HEK293 (cell line): ENCODE measurements around the gene YEATS4.

Experiments used
- CTCF ChIA-PET: fragments of 350-600 bp; formaldehyde crosslinking; extraction: SDS; loops from one replicate; lab custom pipeline; 2021; ENCODE audit warnings: antibody characterized with exemption; lab: Yijun Ruan, JAX
- POLR2A ChIA-PET: fragments of 300-600 bp; formaldehyde crosslinking; extraction: SDS; loops from one replicate; lab custom pipeline; 2020; ENCODE audit warnings: antibody characterized with exemption, inconsistent platforms; lab: Yijun Ruan, JAX
- H3K27ac ChIP-seq: fragments of 200-500 bp; sonication (Bioruptor generic); 2 replicates; pipeline ENCODE4 v1.5.1; 2014; ENCODE audit warnings: low read depth, low read length, control low read depth, inconsistent platforms; ENCODE audit errors: extremely low read depth
- H3K36me3 ChIP-seq, 2 experiments: fragments of 200-500 bp in 1 of 2; sonication (Bioruptor generic) in 1 of 2; 1 replicate in 1 of 2; 2 replicates in 1 of 2; pipeline ENCODE4 v1.5.1; 2014 to 2017; ENCODE audit warnings: inconsistent platforms in 2 of 2, low read length in 2 of 2; ENCODE audit not compliant: control insufficient read depth in 2 of 2, insufficient read depth in 1 of 2
- H3K4me1 ChIP-seq: fragments of 200-500 bp; sonication (Bioruptor generic); 2 replicates; pipeline ENCODE4 v1.5.1; 2014; ENCODE audit warnings: mild to moderate bottlenecking, low read length, inconsistent platforms; ENCODE audit not compliant: control insufficient read depth, insufficient read depth
- H3K4me3 ChIP-seq: 2 replicates; pipeline ENCODE4 v1.5.1; 2011; ENCODE audit warnings: low read depth, mild to moderate bottlenecking, control low read depth, low read length, moderate library complexity
- H3K9me3 ChIP-seq: fragments of 200-500 bp; sonication (Bioruptor generic); 2 replicates; pipeline ENCODE4 v1.5.1; 2014; ENCODE audit warnings: low read depth, low read length, inconsistent platforms; ENCODE audit not compliant: control insufficient read depth, insufficient read depth
- IKZF3 ChIP-seq: fragments of 450-650 bp; IDR thresholded peaks from 2 replicates; pipeline ENCODE4 v1.5.0; 2018; ENCODE audit warnings: missing biosample characterization, mild to moderate bottlenecking, missing genetic modification characterization, moderate library complexity
- PBX3 ChIP-seq: sonication (generic); formaldehyde crosslinking; IDR thresholded peaks from 2 replicates; pipeline ENCODE4 v1.8.1; 2022; ENCODE audit warnings: mild to moderate bottlenecking, moderate library complexity, missing genetic modification reagents
- PRDM4 ChIP-seq: fragments of 450-650 bp; formaldehyde crosslinking; IDR thresholded peaks from 2 replicates; pipeline ENCODE4 v1.5.1; 2017; ENCODE audit warnings: missing biosample characterization, missing genetic modification characterization
- PRDM6 ChIP-seq: fragments of 450-650 bp; formaldehyde crosslinking; IDR thresholded peaks from 2 replicates; pipeline ENCODE4 v1.5.1; 2017; ENCODE audit warnings: missing biosample characterization, missing genetic modification characterization
- SP7 ChIP-seq: fragments of 450-650 bp; formaldehyde crosslinking; IDR thresholded peaks from 2 replicates; pipeline ENCODE4 v1.5.1; 2016; ENCODE audit warnings: missing biosample characterization, missing genetic modification characterization
- ZBTB48 ChIP-seq: fragments of 450-650 bp; formaldehyde crosslinking; IDR thresholded peaks from 2 replicates; pipeline ENCODE4 v1.5.1; 2016; ENCODE audit warnings: missing biosample characterization, missing genetic modification characterization
- ZNF112 ChIP-seq: fragments of 450-650 bp; formaldehyde crosslinking; IDR thresholded peaks from 2 replicates; pipeline ENCODE4 v1.5.0; 2017; ENCODE audit warnings: missing biosample characterization, missing genetic modification characterization
- ZNF140 ChIP-seq: fragments of 450-650 bp; formaldehyde crosslinking; IDR thresholded peaks from 2 replicates; pipeline ENCODE4 v1.5.1; 2016; ENCODE audit warnings: missing biosample characterization, missing genetic modification characterization
- ZNF155 ChIP-seq: fragments of 450-650 bp; formaldehyde crosslinking; IDR thresholded peaks from 2 replicates; pipeline ENCODE4 v1.5.1; 2016; ENCODE audit warnings: missing biosample characterization, missing genetic modification characterization
- ZNF18 ChIP-seq: fragments of 450-650 bp; formaldehyde crosslinking; IDR thresholded peaks from 2 replicates; pipeline ENCODE4 v1.5.1; 2016; ENCODE audit warnings: missing biosample characterization, missing genetic modification characterization
- ZNF626 ChIP-seq: fragments of 450-650 bp; sonication (Bioruptor Pico); formaldehyde crosslinking; IDR thresholded peaks from 2 replicates; pipeline ENCODE4 v1.5.1; 2018; ENCODE audit warnings: missing biosample characterization, missing genetic modification characterization, inconsistent platforms
- ZNF701 ChIP-seq: fragments of 450-650 bp; formaldehyde crosslinking; IDR thresholded peaks from 2 replicates; pipeline ENCODE4 v1.5.1; 2016; ENCODE audit warnings: missing biosample characterization, missing genetic modification characterization
- ZNF768 ChIP-seq: fragments of 450-650 bp; formaldehyde crosslinking; IDR thresholded peaks from 2 replicates; pipeline ENCODE4 v1.5.1; 2018; ENCODE audit warnings: missing biosample characterization, mild to moderate bottlenecking, missing genetic modification characterization
- ZNF843 ChIP-seq: fragments of 450-650 bp; formaldehyde crosslinking; IDR thresholded peaks from 2 replicates; pipeline ENCODE4 v1.5.1; 2016; ENCODE audit warnings: missing biosample characterization, missing genetic modification characterization
- ZSCAN18 ChIP-seq: fragments of 450-650 bp; formaldehyde crosslinking; IDR thresholded peaks from 2 replicates; pipeline ENCODE4 v1.5.1; 2016; ENCODE audit warnings: missing biosample characterization, missing genetic modification characterization

The YEATS4 gene

GRCh38 chr12:69401940-69402339 is 42.4 kb downstream of the YEATS4 start:
- H3K27ac ChIP-seq, result no peak overlapping the region
- ChIA-PET POLR2A (no interaction called here), CTCF (interaction anchor here (0.6 kb wide), 1 partner anchor 209 kb away, joined by 3 read pairs; the partner anchor contains the start of gene LRRC10)
- peaks cover 0 to 3% of the 10 kb centered on the region in 2 experiments; a peak in 1 of 3 replicates for H3K36me3 ChIP-seq
- H3K9me3 ChIP-seq, result no peaks in the 10 kb centered on the region
- H3K4me3 ChIP-seq, result no peak overlapping the region
- TF ChIP-seq ZNF140, result no peak
- H3K4me1 ChIP-seq, result no peaks in the 10 kb centered on the region

GRCh38 chr12:69404851-69405565 is 45.5 kb downstream of the YEATS4 start:
- Histone ChIP-seq H3K4me3 (no peak overlapping the region), H3K9me3 (no peaks in the 10 kb centered on the region), H3K4me1 (no peaks in the 10 kb centered on the region), H3K36me3 (peaks cover 0 to 3% of the 10 kb centered on the region in 2 experiments; a peak in 1 of 3 replicates)
- POLR2A ChIA-PET, result no interaction called here
- no peak for TF ChIP-seq IKZF3 (tag by site-specific recombination)
- no peak for TF ChIP-seq ZNF155 (tag by site-specific recombination)
- TF ChIP-seq, all 188 proteins: peak for 0
- CTCF ChIA-PET, result no interaction called here
- no peak overlapping the region for H3K27ac ChIP-seq

- H3K36me3 ChIP-seq, result peaks cover 0 to 4% of the 10 kb centered on the region in 2 experiments; a peak in 1 of 3 replicates
- no peaks in the 10 kb centered on the region for H3K4me1 ChIP-seq
- no peak overlapping the region for H3K27ac ChIP-seq
- no peaks in the 10 kb centered on the region for H3K9me3 ChIP-seq
- ChIA-PET POLR2A (no interaction called here), CTCF (interaction anchor here (0.9 kb wide), 1 partner anchor 164 kb away, joined by 3 read pairs; no protein-coding TSS in a partner anchor)
- no peak for TF ChIP-seq ZNF626 (tag by site-specific recombination)
- TF ChIP-seq SP7, result no peak
- H3K4me3 ChIP-seq, result no peak overlapping the region
Measured at GRCh38 chr12:69405566-69405865, 46.0 kb downstream of the YEATS4 start.

GRCh38 chr12:69406217-69406616 is 46.7 kb downstream of the YEATS4 start:
- no peak overlapping the region for H3K4me3 ChIP-seq
- TF ChIP-seq ZBTB48 (no peak), ZNF843 (tag by site-specific recombination) (no peak), ZNF18 (tag by site-specific recombination) (no peak), PRDM4 (tag by site-specific recombination) (no peak), ZSCAN18 (no peak), ZNF112 (no peak), ZNF701 (no peak), PBX3 (CRISPR knock-in tag) (no peak), ZNF768 (tag by site-specific recombination) (no peak), PRDM6 (tag by site-specific recombination) (no peak)
- no peak overlapping the region for H3K27ac ChIP-seq
- POLR2A ChIA-PET, result no interaction called here
- H3K36me3 ChIP-seq, result peaks cover 0 to 6% of the 10 kb centered on the region in 2 experiments; a peak in 2 of 3 replicates
- CTCF ChIA-PET, result interaction anchor here (0.9 kb wide), 1 partner anchor 164 kb away, joined by 3 read pairs; no protein-coding TSS in a partner anchor
- no peaks in the 10 kb centered on the region for H3K9me3 ChIP-seq
- no peaks in the 10 kb centered on the region for H3K4me1 ChIP-seq
